CD8-positive, alpha-beta memory T cell (primary cell): ENCODE results near the gene UBFD1. TPM values are rescaled to one million over a fixed set of nuclear protein-coding genes. Genes with fewer than 3 reads are reported as not detected.
"Not testable (repeated sequence)": the region's sequence is repeated elsewhere in the genome, so short reads cannot be mapped to it uniquely, and the experiment has no call there.

Source experiments
- CTCF ChIA-PET: fragments of 350-600 bp; sonication (Branson Sonifier 250); formaldehyde crosslinking; loops from one replicate; lab custom pipeline; 2021; ENCODE audit warnings: antibody characterized with exemption; lab: Charles Lee
- POLR2A ChIA-PET: fragments of 350-600 bp; sonication (Branson Sonifier 250); formaldehyde crosslinking; loops from one replicate; lab custom pipeline; 2021; ENCODE audit warnings: antibody characterized with exemption; lab: Charles Lee
- DNase-seq, 5 donors: peaks; one replicate each; pipeline versions ENCODE4 v3.0.0 to v3.0.0-alpha.2; 2020 to 2022; ENCODE audit warnings: mixed read lengths in 1 of 5
- H3K27ac ChIP-seq: one replicate; pipeline ENCODE4 v1.7.0; 2013; ENCODE audit warnings: low read depth, mild to moderate bottlenecking, low read length, moderate library complexity
- H3K27me3 ChIP-seq: 2 replicates; pipeline ENCODE4 v1.7.0; 2013; ENCODE audit warnings: low read length, mild to moderate bottlenecking; ENCODE audit not compliant: insufficient read depth, poor library complexity, severe bottlenecking
- H3K36me3 ChIP-seq: 2 replicates; pipeline ENCODE4 v1.7.0; 2013; ENCODE audit warnings: mild to moderate bottlenecking, low read length, moderate library complexity; ENCODE audit not compliant: insufficient read depth
- H3K4me1 ChIP-seq: 2 replicates; pipeline ENCODE4 v1.7.0; 2013; ENCODE audit warnings: mild to moderate bottlenecking, low read length, moderate library complexity; ENCODE audit not compliant: insufficient read depth
- H3K4me3 ChIP-seq: 2 replicates; pipeline ENCODE4 v1.7.0; 2013; ENCODE audit warnings: mild to moderate bottlenecking, low read length
- H3K9me3 ChIP-seq: 2 replicates; pipeline ENCODE4 v1.7.0; 2013; ENCODE audit warnings: mild to moderate bottlenecking, low read length
- H3K27ac Mint-ChIP-seq, 8 donors: one replicate each; pipeline ENCODE4 v1.8.0; 2020 to 2021; ENCODE audit warnings: mixed read lengths in 8 of 8, mild to moderate bottlenecking in 6 of 8, inconsistent platforms in 3 of 8, moderate library complexity in 3 of 8
- H3K27me3 Mint-ChIP-seq, 2 donors: one replicate each; pipeline ENCODE4 v1.8.0; 2020 to 2021; ENCODE audit warnings: mixed read lengths in 2 of 2, mild to moderate bottlenecking in 1 of 2, moderate library complexity in 1 of 2
- H3K36me3 Mint-ChIP-seq, 3 donors: one replicate each; pipeline ENCODE4 v1.8.0; 2020 to 2021; ENCODE audit warnings: mixed read lengths in 3 of 3, inconsistent platforms in 1 of 3, mild to moderate bottlenecking in 1 of 3
- H3K4me1 Mint-ChIP-seq, 3 donors: one replicate each; pipeline ENCODE4 v1.8.0; 2020 to 2021; ENCODE audit warnings: mixed read lengths in 3 of 3, inconsistent platforms in 1 of 3, mild to moderate bottlenecking in 1 of 3
- H3K4me3 Mint-ChIP-seq, 7 donors: one replicate each; pipeline ENCODE4 v1.8.0; 2020 to 2021; ENCODE audit warnings: mixed read lengths in 7 of 7, mild to moderate bottlenecking in 6 of 7, moderate library complexity in 4 of 7, inconsistent platforms in 2 of 7
- H3K9me3 Mint-ChIP-seq, 5 donors: one replicate each; pipeline ENCODE4 v1.8.0; 2020 to 2022; ENCODE audit warnings: mixed read lengths in 5 of 5, mild to moderate bottlenecking in 3 of 5, moderate library complexity in 2 of 5, inconsistent platforms in 1 of 5
- polyA plus RNA-seq: library from polyadenylated mRNA; unstranded; fragments of 300-500 nt; fragmentation: Illumina TruSeq; gene quantifications from one replicate; pipeline ENCODE4 v1.2.3, GENCODE V29; 2021
- total RNA-seq, 2 experiments: library from RNA; stranded (reverse); gene quantifications; one replicate each; pipeline ENCODE4 v1.2.3, GENCODE V29; 2021

The UBFD1 gene
- total and polyA plus RNA-seq, 3 experiments from 2014 or later: 12.8 to 60.1 (median 58.5) TPM

GRCh38 chr16:23573817-23574216 is 16.3 kb downstream of the UBFD1 start:
- H3K36me3 ChIP-seq: peaks cover 27% of the 10 kb centered on the region
- no peak overlapping the region for H3K27ac Mint-ChIP-seq
- peak in 1 of 5 donors; percentile 12 for DNase-seq
- H3K27me3 ChIP-seq: no peaks in the 10 kb centered on the region
- H3K27me3 Mint-ChIP-seq: no peaks in the 10 kb centered on the region
- no peaks in the 10 kb centered on the region for H3K9me3 Mint-ChIP-seq
- no peak overlapping the region for H3K27ac ChIP-seq
- peaks cover 0 to 4% (median 0%) of the 10 kb centered on the region in 3 donors for H3K4me1 Mint-ChIP-seq
- no peaks in the 10 kb centered on the region for H3K9me3 ChIP-seq
- POLR2A ChIA-PET: no interaction called here
- peaks cover 4 to 90% (median 14%) of the 10 kb centered on the region in 3 donors for H3K36me3 Mint-ChIP-seq
- CTCF ChIA-PET: no interaction called here
- H3K4me1 ChIP-seq: no peaks in the 10 kb centered on the region
- H3K4me3 ChIP-seq: no peak overlapping the region
- no peak overlapping the region for H3K4me3 Mint-ChIP-seq

- H3K27ac Mint-ChIP-seq: peak overlapping the region in 2 of 8 donors; percentile 38 to 86
- H3K9me3 ChIP-seq: no peaks in the 10 kb centered on the region
- H3K27me3 ChIP-seq: no peaks in the 10 kb centered on the region
- no peak overlapping the region for H3K27ac ChIP-seq
- no peak for DNase-seq
- H3K4me3 Mint-ChIP-seq: no peak overlapping the region
- no peaks in the 10 kb centered on the region for H3K4me1 ChIP-seq
- POLR2A ChIA-PET: no interaction called here
- CTCF ChIA-PET: no interaction called here
- no peak overlapping the region for H3K4me3 ChIP-seq
- H3K4me1 Mint-ChIP-seq: no peaks in the 10 kb centered on the region
- no peaks in the 10 kb centered on the region for H3K9me3 Mint-ChIP-seq
- H3K36me3 Mint-ChIP-seq: peaks cover 4 to 92% (median 9%) of the 10 kb centered on the region in 3 donors
- H3K27me3 Mint-ChIP-seq: no peaks in the 10 kb centered on the region
- H3K36me3 ChIP-seq: peaks cover 18% of the 10 kb centered on the region
Observed at GRCh38 chr16:23575834-23576233, 18.3 kb downstream of the UBFD1 start.

- Mint-ChIP-seq H3K9me3 (no peaks in the 10 kb centered on the region), H3K4me1 (no peaks in the 10 kb centered on the region), H3K27me3 (no peaks in the 10 kb centered on the region), H3K36me3 (peaks cover 4 to 90% (median 9%) of the 10 kb centered on the region in 3 donors), H3K27ac (peak overlapping the region in 2 of 8 donors; percentile 43 to 71), H3K4me3 (no peak overlapping the region)
- no peaks in the 10 kb centered on the region for H3K4me1 ChIP-seq
- CTCF ChIA-PET: no interaction called here
- no peaks in the 10 kb centered on the region for H3K27me3 ChIP-seq
- H3K4me3 ChIP-seq: no peak overlapping the region
- H3K27ac ChIP-seq: no peak overlapping the region
- DNase-seq: no peak
- H3K36me3 ChIP-seq: peaks cover 10% of the 10 kb centered on the region
- H3K9me3 ChIP-seq: no peaks in the 10 kb centered on the region
- POLR2A ChIA-PET: no interaction called here
Observed at GRCh38 chr16:23577493-23577892, 20.0 kb downstream of the UBFD1 start.

GRCh38 chr16:23578101-23578830 is 20.7 kb downstream of the UBFD1 start:
- no peak for DNase-seq
- H3K9me3 ChIP-seq: no peaks in the 10 kb centered on the region
- CTCF ChIA-PET: no interaction called here
- H3K9me3 Mint-ChIP-seq: no peaks in the 10 kb centered on the region
- H3K27ac ChIP-seq: no peak overlapping the region
- H3K27me3 ChIP-seq: no peaks in the 10 kb centered on the region
- no peaks in the 10 kb centered on the region for H3K27me3 Mint-ChIP-seq
- no peaks in the 10 kb centered on the region for H3K4me1 ChIP-seq
- H3K4me1 Mint-ChIP-seq: no peaks in the 10 kb centered on the region
- POLR2A ChIA-PET: no interaction called here
- H3K4me3 ChIP-seq: no peak overlapping the region
- peaks cover 4 to 88% (median 9%) of the 10 kb centered on the region in 3 donors for H3K36me3 Mint-ChIP-seq
- peaks cover 10% of the 10 kb centered on the region for H3K36me3 ChIP-seq
- no peak overlapping the region for H3K27ac Mint-ChIP-seq
- no peak overlapping the region for H3K4me3 Mint-ChIP-seq

- H3K36me3 ChIP-seq: peaks cover 5% of the 10 kb centered on the region
- DNase-seq: no peak
- no peak overlapping the region for H3K4me3 ChIP-seq
- no peaks in the 10 kb centered on the region for H3K27me3 ChIP-seq
- ChIA-PET POLR2A (no interaction called here), CTCF (no interaction called here)
- Mint-ChIP-seq H3K9me3 (no peaks in the 10 kb centered on the region), H3K27me3 (no peaks in the 10 kb centered on the region), H3K4me3 (no peak overlapping the region), H3K36me3 (peaks cover 4 to 83% (median 12%) of the 10 kb centered on the region in 3 donors), H3K27ac (no peak overlapping the region), H3K4me1 (no peaks in the 10 kb centered on the region)
- no peaks in the 10 kb centered on the region for H3K4me1 ChIP-seq
- no peak overlapping the region for H3K27ac ChIP-seq
- H3K9me3 ChIP-seq: no peaks in the 10 kb centered on the region
Observed at GRCh38 chr16:23579371-23579770, 21.8 kb downstream of the UBFD1 start.

GRCh38 chr16:23580391-23580790 is 22.9 kb downstream of the UBFD1 start:
- CTCF ChIA-PET: no interaction called here
- H3K27ac Mint-ChIP-seq: peak overlapping the region in 1 of 8 donors; percentile 17
- Histone ChIP-seq H3K4me3 (no peak overlapping the region), H3K36me3 (peaks cover 11% of the 10 kb centered on the region), H3K27ac (no peak overlapping the region), H3K27me3 (no peaks in the 10 kb centered on the region), H3K9me3 (no peaks in the 10 kb centered on the region), H3K4me1 (no peaks in the 10 kb centered on the region)
- no peaks in the 10 kb centered on the region for H3K9me3 Mint-ChIP-seq
- peaks cover 4 to 87% (median 15%) of the 10 kb centered on the region in 3 donors for H3K36me3 Mint-ChIP-seq
- no peaks in the 10 kb centered on the region for H3K27me3 Mint-ChIP-seq
- H3K4me3 Mint-ChIP-seq: no peak overlapping the region
- POLR2A ChIA-PET: no interaction called here
- no peak for DNase-seq
- H3K4me1 Mint-ChIP-seq: no peaks in the 10 kb centered on the region

GRCh38 chr16:23581764-23582163 is 24.2 kb downstream of the UBFD1 start:
- no peaks in the 10 kb centered on the region for H3K4me1 ChIP-seq
- H3K27me3 ChIP-seq: no peaks in the 10 kb centered on the region
- ChIA-PET CTCF (interaction anchor here (0.7 kb wide), 1 partner anchor 96 kb away, joined by 3 read pairs; no protein-coding TSS in a partner anchor), POLR2A (no interaction called here)
- H3K4me3 ChIP-seq: no peak overlapping the region
- Mint-ChIP-seq H3K4me1 (no peaks in the 10 kb centered on the region), H3K4me3 (no peak overlapping the region), H3K9me3 (no peaks in the 10 kb centered on the region), H3K27me3 (no peaks in the 10 kb centered on the region), H3K27ac (peak overlapping the region in 1 of 8 donors; percentile 6), H3K36me3 (peaks cover 4 to 84% (median 20%) of the 10 kb centered on the region in 3 donors)
- peaks cover 21% of the 10 kb centered on the region for H3K36me3 ChIP-seq
- no peaks in the 10 kb centered on the region for H3K9me3 ChIP-seq
- H3K27ac ChIP-seq: no peak overlapping the region
- DNase-seq: no peak

GRCh38 chr16:23583271-23583670 is 25.7 kb downstream of the UBFD1 start:
- CTCF ChIA-PET, H3K4me3 ChIP-seq, H3K4me1 Mint-ChIP-seq, POLR2A ChIA-PET, DNase-seq, H3K4me3 Mint-ChIP-seq, H3K4me1 ChIP-seq, H3K27ac Mint-ChIP-seq, H3K9me3 ChIP-seq, H3K27me3 ChIP-seq, H3K27me3 Mint-ChIP-seq, H3K9me3 Mint-ChIP-seq, H3K27ac ChIP-seq: not testable (repeated sequence)
- H3K36me3 Mint-ChIP-seq: peaks cover 4 to 86% (median 23%) of the 10 kb centered on the region in 3 donors
- H3K36me3 ChIP-seq: peaks cover 32% of the 10 kb centered on the region
